Raji (cell line): ENCODE results near the gene PPP1R1C.

Experiments used
- POLR2A ChIP-seq: IDR thresholded peaks from 2 replicates; pipeline ENCODE4 v1.6.1; 2011; ENCODE audit warnings: low read depth, low read length, control low read depth; ENCODE audit not compliant: insufficient read depth

PPP1R1C gene

DNA sequence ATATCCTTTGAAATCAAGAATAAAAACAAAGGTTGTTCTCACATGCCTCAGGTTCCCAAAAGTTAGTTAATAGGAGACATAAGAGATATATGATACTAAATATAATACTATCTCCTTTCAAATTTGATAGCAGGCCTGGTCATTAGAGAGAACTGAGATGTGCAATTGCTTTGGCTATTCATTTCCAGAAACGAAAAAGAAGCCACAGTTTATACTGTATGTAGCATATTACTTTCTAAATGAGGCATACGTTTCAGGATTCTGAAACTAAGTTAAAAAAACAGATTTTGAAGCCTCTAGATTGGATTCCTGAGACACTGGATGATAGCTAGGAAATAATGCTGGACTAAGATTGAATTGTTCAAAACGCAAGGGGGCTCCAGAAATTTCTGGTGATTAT, 7.1 kb downstream of the PPP1R1C start:
- no peak for TF ChIP-seq POLR2A

DNA sequence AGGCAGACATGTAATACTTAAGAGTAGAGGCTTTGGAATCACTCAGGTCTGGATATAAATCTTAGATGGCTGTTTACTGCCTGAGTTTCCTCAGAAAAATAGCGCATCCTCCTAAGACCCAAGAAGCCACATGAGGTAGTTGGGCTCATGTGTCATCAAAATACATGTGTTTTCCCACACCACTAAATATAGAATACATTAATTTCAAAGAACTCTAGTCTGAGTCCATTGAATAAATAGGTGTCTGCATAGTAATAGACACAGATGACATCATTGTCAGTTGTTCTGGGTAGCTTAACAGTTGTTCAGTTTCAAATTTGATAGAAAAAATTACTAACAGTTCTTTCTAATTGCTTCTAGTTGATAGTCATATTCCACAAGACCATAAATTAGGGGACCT, 9.6 kb downstream of the PPP1R1C start:
- TF ChIP-seq POLR2A, result no peak

DNA sequence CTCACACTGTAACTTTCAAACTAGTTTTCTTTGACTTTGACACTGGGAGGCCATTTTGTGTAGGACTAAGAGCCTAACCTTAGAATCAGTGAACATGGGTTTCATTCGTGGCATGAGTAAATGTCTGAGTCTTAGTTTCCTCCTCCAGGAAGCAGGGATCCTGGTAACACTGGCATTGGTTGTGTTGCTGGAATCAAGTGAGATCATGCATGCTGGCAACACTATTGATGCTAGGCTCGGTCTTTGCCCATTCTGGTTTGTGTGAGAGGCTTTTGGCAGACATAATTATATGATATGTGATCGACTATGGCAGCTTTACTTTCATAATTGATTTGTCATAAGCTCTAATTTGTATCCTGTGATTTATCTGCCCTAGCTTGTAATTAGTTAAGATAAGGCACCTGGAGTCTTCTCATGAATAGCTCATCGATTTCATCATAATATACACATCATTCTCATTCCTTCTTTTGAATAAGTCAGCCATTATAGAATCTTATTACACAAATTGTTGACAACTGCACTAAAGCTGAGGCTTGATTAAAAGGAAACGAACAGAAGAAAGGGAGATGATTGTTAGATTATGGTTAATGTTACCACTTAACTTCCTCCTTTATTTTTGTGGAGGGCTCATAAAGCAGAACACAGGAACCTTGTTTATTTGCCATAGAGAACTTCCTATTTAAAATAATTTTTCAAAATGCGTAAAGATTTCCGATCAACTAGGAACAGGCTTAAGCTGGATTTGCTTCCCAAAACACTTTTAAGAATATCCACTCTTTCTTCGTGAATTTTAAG, 12.6 kb downstream of the PPP1R1C start:
- no peak for TF ChIP-seq POLR2A

DNA sequence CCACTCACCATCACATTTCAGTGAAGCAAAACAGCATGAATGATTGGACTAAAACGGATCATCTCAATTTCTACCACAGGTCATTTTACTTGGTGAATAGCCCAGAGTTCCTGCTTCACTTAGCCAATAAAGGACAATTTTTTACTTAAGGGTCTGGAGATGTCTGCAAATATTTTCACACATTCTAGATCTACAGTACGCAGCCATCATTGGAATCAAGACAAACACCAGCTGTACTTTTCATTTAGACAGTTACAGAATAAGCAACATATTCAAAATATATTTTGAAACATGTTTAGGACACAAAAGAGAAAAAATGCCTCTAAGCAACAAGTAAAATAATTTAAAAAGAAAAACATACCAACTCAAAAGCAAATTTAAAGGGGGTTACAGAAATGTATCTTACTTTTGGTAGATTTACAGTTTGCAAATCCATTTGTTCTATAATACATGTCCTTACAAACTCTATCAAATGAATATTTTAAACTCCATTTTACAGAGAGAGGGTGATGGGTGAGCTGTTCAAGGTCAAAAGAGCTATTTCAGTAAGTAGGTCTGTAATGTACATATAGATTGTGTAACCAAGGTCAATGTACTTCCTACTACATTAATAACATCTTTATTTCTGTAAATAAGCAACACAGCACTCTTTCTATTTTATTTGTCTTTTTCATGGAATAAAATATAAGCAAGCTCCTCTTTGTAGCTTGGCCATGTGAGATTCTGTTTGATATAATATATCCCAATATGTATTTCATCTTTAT, 13.4 kb downstream of the PPP1R1C start:
- TF ChIP-seq POLR2A, result no peak

DNA sequence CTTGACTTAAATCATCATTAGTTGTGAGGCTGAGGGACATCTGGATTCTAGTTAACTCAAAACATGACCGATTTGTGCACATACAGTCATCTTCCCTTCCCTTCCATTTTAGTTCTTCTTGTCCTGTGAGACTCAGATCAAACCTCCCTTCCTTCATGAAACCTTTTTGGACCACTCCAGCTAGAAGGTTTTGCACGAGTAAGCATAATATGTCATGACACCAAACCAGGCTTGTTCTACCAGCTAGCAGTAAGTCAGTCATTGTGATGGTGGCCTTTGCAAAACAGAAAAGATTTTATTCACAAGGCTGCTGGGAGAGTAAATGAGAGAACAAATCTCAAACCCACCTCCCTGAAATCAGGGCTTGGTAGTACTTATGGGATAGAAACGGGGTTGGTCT, 14.3 kb downstream of the PPP1R1C start:
- no peak for TF ChIP-seq POLR2A

DNA sequence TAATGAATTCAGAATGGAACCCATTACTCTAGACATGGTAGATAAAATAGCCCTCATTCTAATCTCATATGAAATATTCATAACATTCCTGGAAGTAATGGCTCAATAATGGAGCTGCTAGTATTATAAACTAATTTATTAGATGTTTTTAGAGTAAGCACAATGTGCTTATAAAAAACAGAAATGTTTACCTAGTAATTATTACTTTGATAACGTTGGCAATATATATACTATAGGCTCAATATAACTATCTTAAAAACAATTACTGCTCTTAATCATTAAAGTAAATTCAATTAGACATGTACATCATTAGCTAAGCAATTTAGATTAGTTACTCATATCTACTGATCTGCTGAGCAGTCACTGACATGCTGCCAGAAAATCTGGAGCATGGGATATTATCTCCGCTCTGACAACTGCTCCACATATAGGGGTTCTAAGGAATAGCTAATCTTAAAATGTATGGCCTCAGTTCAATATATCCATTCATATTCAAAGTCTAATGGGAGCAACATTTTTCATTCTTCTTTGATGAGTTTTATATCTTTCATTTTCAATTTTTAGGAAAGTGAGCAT, 19.4 kb downstream of the PPP1R1C start:
- no peak for TF ChIP-seq POLR2A

DNA sequence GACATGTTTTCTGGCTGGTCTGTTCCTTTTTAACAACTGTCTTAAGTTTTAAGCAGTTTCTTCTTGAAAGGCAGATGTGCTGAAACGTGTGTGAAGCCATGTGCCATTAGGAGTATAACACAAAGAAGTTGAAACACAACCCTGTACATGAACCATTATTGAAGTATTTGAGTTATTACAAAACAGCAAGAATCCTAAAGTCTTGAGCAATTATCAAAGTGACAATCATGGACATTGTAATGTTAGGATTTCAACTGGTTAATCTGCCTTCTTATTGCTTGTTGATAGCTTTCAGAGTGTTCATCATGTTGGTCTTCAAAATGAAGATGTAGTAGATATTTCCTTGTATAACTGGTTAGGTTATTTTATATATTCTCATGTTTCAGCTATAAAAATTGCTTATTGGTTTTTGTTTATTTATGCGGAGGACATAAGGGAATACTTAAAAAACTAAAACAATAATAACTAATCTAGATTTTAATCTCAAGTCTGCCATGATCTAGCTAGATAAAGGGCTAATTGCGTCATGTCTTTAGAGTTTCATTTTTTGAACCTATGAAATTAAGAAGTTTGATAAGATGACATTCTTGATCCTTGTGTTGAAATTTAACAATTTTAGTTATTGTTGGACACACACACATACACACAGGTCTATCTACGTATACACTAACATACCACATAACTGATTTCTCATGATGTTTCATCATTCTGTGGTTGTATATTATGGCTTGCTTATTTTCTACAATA, 21.1 kb downstream of the PPP1R1C start:
- TF ChIP-seq POLR2A, result no peak

DNA sequence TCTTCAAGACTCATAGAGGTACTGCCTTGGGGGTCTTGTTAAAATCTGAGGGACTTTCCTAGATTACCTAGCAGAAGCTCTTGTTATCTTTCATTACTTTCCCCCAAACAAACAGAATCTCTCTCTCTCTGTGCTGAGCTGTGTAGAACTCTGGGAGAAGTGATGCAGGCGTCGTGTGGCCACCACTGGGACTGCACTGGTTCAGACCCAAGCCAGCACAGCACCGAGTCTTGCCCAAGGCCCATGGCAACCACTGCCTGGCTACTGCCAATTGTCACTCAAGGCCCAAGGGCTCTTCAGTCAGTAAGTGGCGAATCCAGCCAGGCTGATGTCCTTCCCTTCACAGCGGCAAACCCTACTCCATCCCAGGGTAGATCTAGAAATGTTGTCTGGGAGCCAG, 28.6 kb downstream of the PPP1R1C start:
- TF ChIP-seq POLR2A, result no peak

DNA sequence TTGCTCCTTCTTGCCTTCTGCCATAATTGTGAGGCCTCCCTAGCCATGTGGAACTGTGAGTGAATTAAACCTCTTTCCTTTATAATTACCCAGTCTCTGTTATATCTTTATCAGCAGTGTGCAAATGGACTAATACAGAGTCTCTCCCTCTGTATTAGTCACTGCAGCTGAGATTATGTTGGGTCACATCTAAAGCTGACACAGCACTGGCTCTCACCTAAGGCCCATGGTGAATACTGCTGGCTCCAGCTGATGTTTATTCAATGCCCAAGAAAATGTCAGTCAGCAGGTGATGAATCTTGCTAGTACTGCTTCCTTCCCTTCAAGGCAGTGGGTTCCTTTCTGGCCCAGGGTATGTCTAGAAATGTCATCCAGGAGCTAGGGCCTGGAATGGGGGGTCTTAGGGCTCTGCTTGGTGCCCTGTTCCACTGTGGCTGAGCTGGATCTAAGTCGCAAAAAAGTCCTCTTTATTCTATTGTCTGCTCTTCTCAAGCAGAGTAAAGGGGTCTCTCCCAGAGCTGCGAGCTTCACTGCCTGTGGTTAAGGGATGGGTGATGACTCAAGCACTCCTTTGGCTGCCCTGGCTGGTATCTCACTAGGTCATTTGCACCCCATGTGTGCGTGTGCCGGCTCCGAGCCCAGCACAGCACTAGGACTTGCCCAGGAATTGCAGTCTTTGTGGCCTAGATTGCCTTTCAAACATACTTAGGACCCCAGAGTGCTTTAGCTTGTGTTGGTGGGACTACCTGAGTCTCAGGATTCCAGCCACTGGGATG, 29.9 kb downstream of the PPP1R1C start:
- no peak for TF ChIP-seq POLR2A

DNA sequence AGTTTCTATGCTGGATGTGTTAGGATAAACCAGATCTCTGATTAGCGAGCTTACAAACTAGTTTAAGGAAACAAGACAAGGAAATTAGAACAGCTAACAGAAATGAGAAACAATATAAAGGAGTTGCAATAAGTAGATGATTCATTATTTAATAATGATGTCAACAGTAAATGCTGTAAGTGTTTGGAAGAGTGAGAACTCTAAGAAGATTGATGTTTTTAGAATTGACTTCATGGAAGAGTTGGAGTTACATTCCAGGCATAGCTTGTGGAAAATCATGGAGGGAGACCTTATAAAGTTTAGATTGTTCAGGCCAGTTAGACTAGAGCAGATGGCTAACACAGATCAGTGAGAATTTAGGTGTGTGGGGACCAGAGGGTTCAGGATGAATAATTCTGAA, 32.6 kb downstream of the PPP1R1C start:
- TF ChIP-seq POLR2A, result no peak

DNA sequence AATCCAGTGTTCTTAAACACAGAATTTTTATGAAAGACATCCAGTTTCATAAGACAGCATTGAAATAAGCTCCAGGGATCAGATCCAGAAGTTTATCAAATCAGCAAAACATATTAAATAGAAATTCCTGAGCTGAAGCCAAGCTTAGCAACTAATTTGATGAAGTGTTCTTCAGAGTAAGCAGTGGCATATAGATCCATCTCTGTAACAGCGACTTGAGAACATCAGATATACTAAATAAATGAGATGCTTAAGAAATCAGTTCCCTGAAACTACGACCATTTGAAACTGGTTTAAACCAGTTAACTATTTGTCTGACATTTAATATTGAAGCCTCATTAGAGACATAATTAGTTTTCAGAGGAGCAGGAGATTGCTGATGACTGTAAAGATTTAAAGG, 34.1 kb downstream of the PPP1R1C start:
- TF ChIP-seq POLR2A, result no peak

DNA sequence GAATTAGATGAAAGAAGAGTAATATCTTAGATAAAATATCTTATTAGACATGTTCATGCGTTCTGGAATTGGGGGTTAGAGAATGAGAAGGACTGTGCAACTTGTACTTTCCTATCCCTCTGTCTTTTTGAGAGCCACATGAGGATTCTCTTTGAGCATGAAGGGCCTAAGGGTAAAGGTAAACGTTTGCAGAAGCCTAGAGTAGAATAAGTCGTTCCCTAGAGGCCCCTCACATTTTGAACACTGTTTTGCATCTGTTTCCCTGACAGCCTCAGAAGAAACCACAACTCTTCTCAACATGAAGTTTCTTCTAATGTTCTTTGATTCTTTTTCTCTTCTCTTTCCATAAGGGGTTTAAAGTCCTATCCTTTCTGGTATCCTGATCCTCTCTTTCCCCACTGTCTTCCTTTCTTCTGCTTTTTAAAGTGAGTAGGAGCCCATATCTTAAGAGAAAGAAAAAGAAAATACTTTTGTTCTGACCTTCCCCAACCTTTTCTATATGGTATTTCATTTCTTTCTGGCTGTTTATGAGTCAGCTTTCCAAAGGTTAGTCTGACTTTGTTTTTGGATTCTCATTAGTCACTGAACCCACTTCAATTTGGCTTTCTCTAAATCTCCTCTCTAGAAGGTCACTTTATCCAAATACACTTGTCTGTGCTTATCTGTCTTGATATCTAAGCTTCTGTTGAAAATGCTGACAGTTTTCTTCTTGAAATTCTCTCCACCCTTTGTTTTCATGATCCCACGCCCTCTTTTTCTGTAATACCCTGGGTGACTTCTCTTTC, 34.8 kb downstream of the PPP1R1C start:
- TF ChIP-seq POLR2A, result no peak

DNA sequence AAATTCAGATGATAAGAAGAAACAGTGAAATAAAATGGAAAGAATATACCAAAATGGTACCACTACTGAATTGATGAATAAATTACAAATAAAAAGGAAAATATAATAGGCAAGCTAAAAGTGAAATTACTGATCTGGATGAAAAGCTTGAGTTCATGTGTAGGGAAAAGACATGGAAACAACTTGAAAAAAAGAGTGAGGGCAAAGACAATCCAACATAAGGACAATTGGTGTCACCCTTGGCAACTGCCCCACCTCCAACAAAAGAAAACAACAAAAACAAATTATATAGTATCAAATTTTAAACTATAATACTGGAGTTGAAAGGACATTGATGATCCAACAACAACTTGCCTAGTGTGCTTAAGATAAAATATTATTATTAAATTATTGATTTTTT, 37.6 kb downstream of the PPP1R1C start:
- TF ChIP-seq POLR2A, result no peak

DNA sequence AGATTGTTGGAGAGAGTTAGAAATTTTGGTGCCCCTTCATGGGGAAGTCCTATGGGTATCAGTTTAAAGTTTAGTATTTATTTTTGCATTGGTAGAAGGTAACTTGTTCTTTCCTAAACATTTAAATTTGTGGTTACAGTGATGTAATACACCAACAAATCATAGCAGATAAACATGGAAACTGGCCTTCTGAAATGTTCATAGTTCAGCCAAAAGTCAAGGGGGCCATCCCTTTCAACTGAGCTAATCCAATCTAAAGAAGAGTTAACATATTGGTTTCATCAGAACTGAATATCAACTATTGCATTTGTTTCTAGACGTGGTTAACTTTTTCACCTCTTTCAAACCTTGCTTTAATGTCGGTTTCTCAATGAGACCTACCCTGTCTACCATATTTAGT, 46.3 kb downstream of the PPP1R1C start:
- TF ChIP-seq POLR2A, result no peak
